GM12878 (cell line): ENCODE measurements around the gene TAAR9.

Experiments
- BMI1 ChIP-seq: fragments of 450-650 bp; IDR thresholded peaks from 2 replicates; pipeline ENCODE4 v1.6.1; 2016; ENCODE audit warnings: mild to moderate bottlenecking, moderate library complexity, borderline replicate concordance
- BRCA1 ChIP-seq: IDR thresholded peaks from 2 replicates; pipeline ENCODE4 v1.6.1; 2011; ENCODE audit warnings: low read depth, low read length, improper control_type of control experiment
- CTCF ChIP-seq, 3 experiments: IDR thresholded peaks in 2 of 3; conservative IDR thresholded peaks in 1 of 3; 2 replicates each; pipeline ENCODE4 v1.5.1; 2011; ENCODE audit warnings: low read depth in 3 of 3, low read length in 3 of 3, mild to moderate bottlenecking in 3 of 3, control low read depth in 2 of 3, moderate library complexity in 2 of 3, inconsistent platforms in 1 of 3, mixed read lengths in 1 of 3; ENCODE audit not compliant: control insufficient read depth in 2 of 3, insufficient read depth in 1 of 3; ENCODE audit errors: extremely low read depth in 1 of 3
- EZH2 ChIP-seq: IDR thresholded peaks from 2 replicates; pipeline ENCODE4 v1.6.1; 2012; ENCODE audit warnings: low read depth, mild to moderate bottlenecking, control low read depth, inconsistent platforms, low read length, borderline replicate concordance; ENCODE audit not compliant: control insufficient read depth
- FOS ChIP-seq: IDR thresholded peaks from 3 replicates; pipeline ENCODE4 v1.6.1; 2011; ENCODE audit warnings: borderline replicate concordance; ENCODE audit not compliant: insufficient read length; ENCODE audit errors: extremely low read depth
- FOXM1 ChIP-seq: IDR thresholded peaks from 2 replicates; pipeline ENCODE4 v1.6.1; 2012; ENCODE audit warnings: low read depth, mild to moderate bottlenecking, inconsistent platforms, low read length, moderate library complexity
- IKZF2 ChIP-seq, 2 experiments: fragments of 450-650 bp; IDR thresholded peaks; 2 replicates each; pipeline ENCODE4 v1.6.1; 2017; ENCODE audit warnings: mild to moderate bottlenecking in 2 of 2, moderate library complexity in 2 of 2
- JUND ChIP-seq: IDR thresholded peaks from 2 replicates; pipeline ENCODE4 v1.6.1; 2012; ENCODE audit warnings: low read depth, mild to moderate bottlenecking, low read length, improper control_type of control experiment, moderate library complexity
- NKRF ChIP-seq: fragments of 450-650 bp; conservative IDR thresholded peaks from 2 replicates; pipeline ENCODE4 v1.6.1; 2017; ENCODE audit warnings: mild to moderate bottlenecking, moderate library complexity
- PBX3 ChIP-seq: IDR thresholded peaks from 2 replicates; pipeline ENCODE4 v1.6.1; 2011; ENCODE audit warnings: mild to moderate bottlenecking, low read depth, low read length, moderate library complexity; ENCODE audit not compliant: insufficient replicate concordance
- RFX5 ChIP-seq: IDR thresholded peaks from 2 replicates; pipeline ENCODE4 v1.6.1; 2011; ENCODE audit warnings: low read depth, low read length, improper control_type of control experiment

- no peak for TF ChIP-seq CTCF (IDR thresholded peaks at IDR 0.05 in 2 of 3, conservative IDR thresholded peaks at IDR 0.05 in 1 of 3; ENCODE audit: control insufficient read depth in 2 of 3, extremely low read depth in 1 of 3, insufficient read depth in 1 of 3, low read depth in 3 of 3, low read length in 3 of 3)
- TF ChIP-seq BRCA1: no peak
- no peak for TF ChIP-seq EZH2
- TF ChIP-seq FOS: no peak
- no peak for TF ChIP-seq NKRF
- no peak for TF ChIP-seq BMI1
- 0 out of 4 replicates have a peak, but pooled peaks of 1 of the 2 experiments have one; percentile 42 for TF ChIP-seq IKZF2 (IDR thresholded peaks at IDR 0.05)
- TF ChIP-seq FOXM1: no peak
- TF ChIP-seq RFX5: no peak
- TF ChIP-seq JUND: no peak
- TF ChIP-seq PBX3: no peak
Measured at GRCh38 chr6:132494954-132495353, 43.1 kb upstream of the TAAR9 start.
